Left hindlimb (tissue), 1 donor: ENCODE results near the gene MRPL2.
A peak's percentile ranks its signal among the peaks of the same experiment; 100 is the strongest.
"Not testable (repeated sequence)": the region's sequence is repeated elsewhere in the genome, so short reads cannot be mapped to it uniquely, and the experiment has no call there.

Experiments used
- DNase-seq: peaks from one replicate; pipeline ENCODE4 v3.0.0-alpha.2; 2018

MRPL2 gene

GRCh38 chr6:43052225-43052841, 6.9 kb downstream of the MRPL2 start:
- DNase-seq = no peak

DNA sequence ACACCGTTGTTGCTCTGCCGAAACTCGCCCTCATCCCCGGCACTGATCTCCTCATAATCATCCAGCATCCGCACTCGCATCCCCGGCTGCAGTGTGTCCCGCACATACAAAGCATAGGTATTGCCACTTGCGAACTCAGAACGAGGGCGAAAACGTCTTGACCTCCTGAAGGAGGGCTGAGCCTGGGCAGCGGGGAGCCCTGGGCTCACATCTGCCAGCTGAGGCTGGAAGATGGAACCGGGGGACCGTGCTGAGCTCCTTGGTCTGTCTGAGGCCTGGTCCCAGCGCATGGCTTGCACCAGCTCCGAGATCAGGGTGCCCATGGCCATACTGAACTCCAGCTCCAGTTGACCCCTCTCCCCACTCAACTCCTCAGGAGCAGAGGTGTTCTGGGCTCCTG, 8.3 kb downstream of the MRPL2 start:
- no peak for DNase-seq

DNA sequence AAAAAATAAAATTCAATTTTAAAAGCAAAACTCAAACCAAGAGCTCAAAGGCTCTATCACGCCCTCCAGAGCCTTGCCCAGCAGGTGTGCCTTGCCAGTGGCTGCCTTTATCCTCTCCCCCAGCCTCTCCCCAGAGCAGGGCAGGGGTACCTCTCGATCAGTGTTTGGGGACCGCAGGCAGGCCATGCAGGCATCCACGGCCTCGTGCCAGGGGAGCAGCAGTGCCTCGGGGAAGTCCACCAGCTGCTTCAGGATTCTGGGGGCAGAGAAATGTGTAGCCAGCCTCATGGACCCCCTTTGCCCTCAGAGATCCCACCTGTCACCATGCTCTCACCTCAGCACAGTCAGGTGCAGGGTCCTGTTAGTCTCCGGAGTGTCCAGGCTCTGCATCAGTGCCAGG, 11.2 kb downstream of the MRPL2 start:
- no peak for DNase-seq

GRCh38 chr6:43045371-43045930, 13.8 kb downstream of the MRPL2 start:
- no peak for DNase-seq

GRCh38 chr6:43043310-43043709, 15.9 kb downstream of the MRPL2 start:
- no peak for DNase-seq

- DNase-seq = not testable (repeated sequence)
Observed at GRCh38 chr6:43041475-43041874, 17.8 kb downstream of the MRPL2 start.

- DNase-seq = no peak
Observed at GRCh38 chr6:43040542-43041257, 18.5 kb downstream of the MRPL2 start.

GRCh38 chr6:43038727-43039126, 20.5 kb downstream of the MRPL2 start:
- DNase-seq = no peak

- DNase-seq = no peak
Observed at GRCh38 chr6:43037706-43038105, 21.5 kb downstream of the MRPL2 start.

GRCh38 chr6:43037197-43037596, 22.0 kb downstream of the MRPL2 start:
- no peak for DNase-seq

DNA sequence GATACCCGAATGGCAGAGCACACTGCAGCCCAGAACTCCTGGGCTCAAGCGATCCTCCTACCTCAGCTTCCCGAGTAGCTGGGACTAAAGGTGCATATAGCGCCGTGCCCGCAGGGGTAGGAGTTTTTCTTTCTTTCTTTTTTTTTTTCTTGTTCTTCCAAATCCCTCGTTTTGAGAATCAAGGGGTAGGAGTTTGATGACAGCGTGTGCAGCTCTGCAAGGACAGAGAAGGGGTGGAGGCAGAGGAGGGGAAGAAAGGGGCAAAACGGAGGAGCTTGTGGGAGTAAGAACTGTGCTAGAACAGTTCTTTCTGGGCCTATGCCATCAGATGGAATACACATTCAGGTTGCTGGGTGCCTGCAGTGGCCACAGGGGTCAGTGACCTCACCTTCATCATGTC, 22.5 kb downstream of the MRPL2 start:
- no peak for DNase-seq

GRCh38 chr6:43035495-43036194, 23.6 kb downstream of the MRPL2 start:
- DNase-seq = no peak

DNA sequence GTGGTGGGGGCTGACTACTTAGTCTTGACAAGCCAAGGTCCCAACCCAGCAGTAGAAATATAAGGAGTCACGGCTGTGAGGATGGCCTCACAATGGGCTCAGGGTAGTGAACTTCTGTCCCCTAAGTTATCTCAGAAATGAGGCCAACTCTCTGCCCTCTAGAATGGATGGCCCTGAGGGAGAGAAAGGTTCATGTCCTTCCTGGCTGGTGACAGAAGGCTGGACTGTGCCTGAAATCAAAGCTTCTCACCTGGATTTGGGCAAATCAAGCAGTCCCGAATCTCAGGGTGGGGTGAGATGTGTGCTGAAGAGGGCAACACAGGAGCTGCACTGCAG, 25.1 kb downstream of the MRPL2 start:
- no peak for DNase-seq

GRCh38 chr6:43033496-43034189, 25.6 kb downstream of the MRPL2 start:
- no peak for DNase-seq

GRCh38 chr6:43032326-43032725, 26.9 kb downstream of the MRPL2 start:
- DNase-seq = no peak

GRCh38 chr6:43029120-43029519, 30.1 kb downstream of the MRPL2 start:
- DNase-seq = no peak

DNA sequence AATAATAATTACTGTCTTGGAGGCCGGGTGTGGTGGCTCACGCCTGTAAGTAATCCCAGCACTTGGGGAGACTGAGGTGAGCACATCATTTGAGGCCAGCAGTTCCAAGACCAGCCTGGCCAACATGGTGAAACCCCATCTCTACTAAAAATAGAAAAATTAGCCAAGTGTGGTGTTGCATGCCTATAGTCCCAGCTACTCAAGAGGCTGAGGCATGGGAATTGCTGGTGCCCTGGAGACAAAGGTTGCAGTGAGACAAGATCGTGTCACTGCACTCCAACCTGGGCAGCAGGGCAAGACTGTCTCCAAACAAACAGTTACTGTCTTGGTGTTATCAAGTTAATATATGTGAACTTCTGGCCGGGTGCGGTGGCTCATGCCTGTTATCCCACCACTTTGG, 32.9 kb downstream of the MRPL2 start:
- DNase-seq = no peak

DNA sequence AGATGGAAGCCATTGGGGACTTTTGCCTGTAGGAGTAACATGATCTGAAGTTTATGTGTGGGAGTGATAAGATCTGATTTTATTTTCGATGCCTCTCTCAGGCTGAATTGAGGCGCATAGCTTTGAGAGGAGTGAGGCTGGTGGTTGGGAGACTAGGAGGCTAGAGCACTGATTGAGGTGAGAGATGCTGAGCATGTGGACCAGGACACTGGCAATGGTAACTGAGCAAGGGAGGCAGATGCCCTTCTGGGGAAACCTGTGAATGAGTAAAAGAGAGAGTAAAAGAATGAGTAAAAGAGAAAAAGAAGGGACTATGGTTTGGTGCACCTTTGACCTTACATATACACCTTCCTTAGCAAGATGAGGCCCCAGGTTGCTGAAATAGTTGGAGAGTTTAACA, 34.8 kb downstream of the MRPL2 start:
- no peak for DNase-seq

- peak; percentile 87 for DNase-seq
Observed at GRCh38 chr6:43021270-43022047, 37.8 kb downstream of the MRPL2 start, which contains the start of gene RRP36. Gene RRP36, plus strand, starts transcription at chr6:43021623. Its CDS starts 32 bp downstream, at chr6:43021655.

GRCh38 chr6:43020847-43021246, 38.4 kb downstream of the MRPL2 start:
- DNase-seq = no peak

DNA sequence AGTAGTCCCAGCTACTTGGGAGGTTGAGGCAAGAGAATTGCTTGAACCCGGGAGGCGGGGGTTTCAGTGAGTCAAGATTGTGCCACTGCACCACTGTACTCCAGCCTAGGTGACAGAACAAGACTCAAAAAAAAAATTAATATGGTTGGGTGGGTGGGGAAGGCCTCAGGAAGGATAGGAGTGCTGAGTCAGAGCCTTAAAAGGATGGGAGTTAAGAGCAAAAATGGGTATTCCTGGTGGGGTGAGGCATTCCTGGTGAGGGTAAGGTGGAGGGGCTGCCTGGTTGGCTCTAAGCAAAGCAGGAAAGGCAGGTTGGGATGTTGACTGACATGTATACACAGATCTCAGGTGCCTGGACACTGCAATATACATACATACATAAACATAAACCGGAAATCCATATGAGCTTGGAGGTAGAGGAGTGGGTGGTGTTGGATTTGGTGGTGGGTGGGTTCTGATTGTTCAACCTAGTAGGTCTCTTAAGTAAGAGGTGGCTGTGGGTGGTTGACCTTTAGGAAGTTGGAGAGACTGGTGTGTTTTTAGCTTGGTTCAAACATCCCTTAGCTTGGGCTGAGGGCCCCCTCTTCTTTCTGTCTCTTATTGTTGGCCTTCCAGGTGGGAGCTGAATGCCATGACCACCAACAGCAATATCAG, 39.1 kb downstream of the MRPL2 start:
- DNase-seq = no peak

- DNase-seq = no peak
Observed at GRCh38 chr6:43019152-43019551, 40.1 kb downstream of the MRPL2 start.
